GM19324 (cell line): ENCODE data around the gene TACC2.

Experiments used
- ATAC-seq: cut with Tn5 transposase; IDR thresholded peaks from one replicate; pipeline ENCODE4 v1.9.1; 2021; ENCODE audit warnings: mild to moderate bottlenecking, moderate library complexity; ENCODE audit not compliant: unreplicated experiment, low FRiP score

TACC2 gene

DNA sequence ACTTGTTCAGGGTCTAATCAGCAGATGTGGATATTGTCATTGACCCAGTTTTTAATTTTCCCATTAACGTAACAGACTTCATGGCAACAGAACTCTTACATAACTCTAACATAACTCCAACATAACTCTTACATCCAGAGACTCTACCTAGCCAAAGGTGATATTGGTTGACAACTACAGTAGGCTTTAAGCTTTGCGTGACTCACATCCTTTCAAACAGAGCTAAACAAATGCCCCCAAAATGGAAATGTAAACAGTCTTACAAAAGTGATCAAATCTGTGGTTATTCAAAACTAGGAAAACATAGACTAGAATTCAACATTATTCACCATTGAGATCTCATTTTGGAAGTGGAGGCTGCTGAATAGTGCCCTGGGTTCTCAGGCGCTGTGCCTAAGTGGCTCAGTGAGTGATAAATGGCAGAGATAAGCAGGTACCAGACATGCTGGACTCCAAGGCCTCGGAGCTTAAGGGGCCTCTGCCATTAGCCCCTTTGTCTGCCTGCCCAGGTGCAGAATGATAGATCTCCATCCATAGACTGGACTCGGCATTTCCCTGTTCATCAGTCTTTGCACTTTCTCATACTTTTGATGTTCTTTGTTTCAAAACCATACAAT lies 247.8 kb downstream of the TACC2 start:
- no peak for ATAC-seq

DNA sequence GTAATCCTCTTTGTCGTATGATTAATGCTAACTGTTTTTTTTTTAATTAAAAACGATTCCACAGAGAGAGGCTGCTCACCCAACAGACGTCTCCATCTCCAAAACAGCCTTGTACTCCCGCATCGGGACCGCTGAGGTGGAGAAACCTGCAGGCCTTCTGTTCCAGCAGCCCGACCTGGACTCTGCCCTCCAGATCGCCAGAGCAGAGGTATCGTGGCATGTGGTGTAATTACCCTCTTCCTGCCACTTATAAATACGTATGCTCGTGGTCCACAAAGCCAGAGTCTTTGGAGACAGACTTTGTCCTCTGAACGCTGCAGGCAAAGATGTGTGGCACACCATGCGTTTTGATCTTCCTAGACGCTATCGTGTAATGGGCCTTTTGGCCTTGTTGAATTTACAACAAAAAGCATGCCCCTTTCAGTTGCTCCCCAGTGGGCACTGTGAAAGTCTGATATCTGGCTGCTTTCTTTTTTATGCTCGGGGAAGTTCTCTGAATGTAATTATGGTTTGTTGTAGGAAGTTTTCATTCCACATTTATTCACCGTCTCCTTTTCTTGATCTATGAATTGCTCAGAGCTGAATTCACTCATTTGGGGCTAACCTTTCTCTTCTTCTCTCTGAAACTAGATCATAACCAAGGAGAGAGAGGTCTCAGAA lies 248.5 kb downstream of the TACC2 start:
- ATAC-seq, result no peak

DNA sequence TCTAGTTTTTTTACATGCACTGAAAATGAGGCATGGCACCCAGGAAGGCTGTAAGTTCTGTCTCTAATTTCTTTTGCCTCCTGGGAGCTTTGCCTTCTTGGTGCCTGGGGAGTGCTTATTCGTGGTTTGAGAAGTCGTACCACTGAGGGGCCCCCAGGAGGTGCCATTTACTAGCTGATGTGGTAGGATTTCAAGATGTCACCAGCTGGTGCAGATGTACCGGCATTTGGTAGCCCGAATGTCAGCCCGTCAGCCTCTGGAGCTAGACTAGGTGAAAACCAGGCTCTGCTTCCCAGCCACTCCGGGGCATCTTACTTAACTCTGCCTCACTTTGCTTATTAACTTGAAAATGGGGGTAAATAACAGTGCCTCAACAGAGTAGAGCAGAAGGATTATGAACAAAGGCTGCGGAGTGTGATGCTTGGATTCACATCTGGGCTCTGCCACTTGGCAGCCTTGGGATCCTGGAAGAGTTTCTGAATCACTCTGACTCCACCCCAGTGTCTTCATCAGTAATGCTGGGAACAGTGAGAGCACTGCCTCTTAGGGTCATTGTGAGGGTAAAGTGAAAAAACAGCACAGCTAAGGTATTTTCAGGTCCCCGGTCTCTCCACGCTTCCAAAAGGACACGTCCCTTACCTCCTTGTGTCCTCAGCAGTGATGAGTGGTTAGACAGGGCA lies 250.8 kb downstream of the TACC2 start:
- ATAC-seq, result no peak

DNA sequence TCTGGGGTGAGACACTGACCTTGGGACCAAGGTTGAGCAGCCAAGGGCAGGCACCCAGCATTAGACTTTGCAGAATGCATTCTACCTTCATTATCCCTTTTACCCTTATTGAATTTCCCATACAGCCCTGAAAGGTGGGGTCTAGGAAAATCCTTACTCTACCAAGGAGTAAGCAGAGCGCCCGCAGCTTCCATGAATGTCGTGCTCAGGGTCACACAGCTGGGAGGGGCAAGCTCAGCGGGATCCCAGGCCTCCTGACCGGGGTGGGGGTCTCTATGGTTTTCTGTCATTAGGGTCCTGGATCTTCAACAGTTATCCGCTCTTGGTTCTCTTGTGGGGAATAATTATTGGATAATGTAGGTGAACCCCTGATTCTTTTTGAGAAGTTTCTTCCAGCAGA lies 251.4 kb downstream of the TACC2 start:
- ATAC-seq, result no peak

DNA sequence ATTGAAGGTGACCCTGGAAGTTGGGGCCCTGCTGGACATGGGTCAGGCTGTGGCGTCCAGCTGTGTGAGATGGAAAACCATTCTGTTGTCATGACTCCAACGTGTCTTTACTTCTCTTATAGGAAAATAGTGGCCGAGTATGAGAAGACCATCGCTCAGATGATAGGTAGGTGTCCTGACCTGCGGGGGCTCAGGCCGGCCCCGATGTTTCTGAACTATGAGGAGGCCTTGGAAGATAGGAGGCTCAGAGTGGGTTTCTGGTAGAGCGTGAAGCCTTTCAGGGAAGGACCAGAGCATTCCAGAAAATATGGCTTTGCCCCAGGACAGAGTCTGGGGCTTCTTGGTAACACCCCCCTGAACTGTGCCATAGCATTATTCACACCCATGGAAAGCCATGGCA lies 252.9 kb downstream of the TACC2 start:
- ATAC-seq, result no peak

DNA sequence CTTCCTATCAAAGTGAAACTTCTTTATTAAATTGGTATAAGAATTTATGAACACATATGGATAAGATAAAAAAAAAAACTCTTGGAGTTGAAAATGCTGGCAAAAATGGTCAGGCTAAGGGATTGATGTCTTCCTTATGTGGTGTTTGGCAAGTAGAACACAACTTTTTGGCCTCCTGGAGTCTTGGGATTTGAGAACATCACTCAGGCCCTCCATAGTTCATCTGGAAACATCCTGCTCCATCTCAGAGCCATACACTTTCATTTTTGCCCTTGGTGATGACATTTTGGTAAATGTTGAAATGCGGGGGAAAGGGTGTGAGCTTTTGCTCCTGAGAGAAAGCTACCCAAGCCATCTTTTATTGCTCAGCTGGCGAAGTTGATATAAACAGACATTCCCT lies 254.6 kb downstream of the TACC2 start:
- no peak for ATAC-seq

DNA sequence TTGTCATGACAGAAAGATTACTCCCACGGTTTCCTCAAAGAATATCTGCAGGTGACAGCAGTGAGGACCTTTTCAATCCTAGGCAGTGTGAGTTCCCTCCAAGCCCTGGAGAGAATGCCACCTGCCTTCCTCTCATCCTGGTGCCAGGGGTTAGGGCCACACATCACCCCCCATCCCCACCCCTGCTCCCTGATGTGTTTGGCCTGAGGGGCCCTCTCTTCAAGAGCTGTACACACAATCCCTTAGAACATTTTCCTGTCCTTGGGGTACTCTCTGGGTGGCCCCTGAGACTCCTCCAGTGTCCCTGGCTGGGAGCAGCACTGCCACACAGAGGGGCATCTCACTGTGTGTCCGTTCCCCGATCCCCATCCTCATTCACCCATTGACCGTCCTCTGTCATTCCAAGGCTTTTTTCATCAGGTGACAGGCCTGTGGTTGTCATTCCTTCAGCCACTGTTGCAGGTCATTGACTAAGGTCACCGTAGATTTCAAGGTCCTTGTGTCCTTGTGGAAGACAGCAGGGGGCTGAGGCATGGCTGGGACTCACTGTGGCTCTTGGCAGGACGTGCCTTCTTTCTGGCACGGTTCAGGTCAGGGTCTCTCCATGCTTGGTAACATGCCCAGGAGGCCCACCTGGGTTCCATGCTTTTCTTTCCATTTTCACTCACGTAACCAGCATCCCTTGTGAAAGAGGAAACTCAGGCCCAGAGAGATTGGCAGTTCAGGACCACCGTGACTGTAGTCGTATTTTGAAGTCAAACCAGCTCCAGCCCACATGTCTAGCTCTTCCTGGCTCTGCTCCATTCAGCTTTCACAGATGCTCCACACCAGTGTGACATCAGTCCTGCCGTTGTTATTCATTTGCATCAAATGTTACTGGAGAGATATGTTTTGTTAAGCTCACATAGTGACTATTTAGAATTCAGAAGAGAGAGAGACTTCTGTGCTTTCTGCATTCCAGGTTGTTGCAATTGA lies 255.3 kb downstream of the TACC2 start:
- ATAC-seq, result no peak

DNA sequence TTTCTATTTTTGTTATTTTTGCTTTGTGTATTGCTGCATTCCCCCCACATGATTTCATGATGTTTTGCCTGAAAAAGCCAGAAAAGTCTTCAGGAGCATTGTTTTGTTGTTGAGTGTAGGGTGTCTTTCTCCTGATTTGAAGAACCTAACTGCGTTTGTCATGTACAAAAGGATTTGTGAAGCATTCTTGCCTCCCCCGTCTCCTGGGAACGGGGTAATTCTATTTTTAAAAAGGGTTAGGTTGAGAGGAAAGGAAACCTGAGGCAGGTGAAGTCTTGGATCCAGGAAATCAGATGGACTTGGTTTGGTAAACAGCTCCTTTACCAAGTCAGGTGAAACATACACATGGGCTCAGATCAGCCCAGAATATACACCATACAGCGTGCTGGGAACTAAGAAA lies 256.2 kb downstream of the TACC2 start:
- ATAC-seq, result no peak

DNA sequence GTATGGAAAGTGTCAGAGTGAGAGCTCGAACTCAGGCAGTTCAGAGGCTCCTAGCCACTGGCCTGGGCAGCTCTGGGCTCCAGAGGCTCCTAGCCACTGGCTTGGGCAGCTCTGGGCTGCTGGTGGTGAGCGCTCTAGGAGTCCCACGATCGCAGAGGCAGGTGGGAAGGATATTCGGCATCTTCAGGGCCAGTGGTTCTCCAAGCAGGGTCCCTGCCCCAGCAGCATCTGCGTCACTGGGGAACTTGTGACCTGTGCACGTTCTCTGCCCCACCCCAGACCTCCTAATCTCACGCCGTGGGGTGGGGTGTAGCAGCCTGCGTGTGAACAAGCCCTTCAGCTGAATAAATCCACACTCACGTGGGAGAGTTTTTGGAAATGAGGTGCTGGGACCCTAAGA lies 256.9 kb downstream of the TACC2 start:
- ATAC-seq, result no peak

DNA sequence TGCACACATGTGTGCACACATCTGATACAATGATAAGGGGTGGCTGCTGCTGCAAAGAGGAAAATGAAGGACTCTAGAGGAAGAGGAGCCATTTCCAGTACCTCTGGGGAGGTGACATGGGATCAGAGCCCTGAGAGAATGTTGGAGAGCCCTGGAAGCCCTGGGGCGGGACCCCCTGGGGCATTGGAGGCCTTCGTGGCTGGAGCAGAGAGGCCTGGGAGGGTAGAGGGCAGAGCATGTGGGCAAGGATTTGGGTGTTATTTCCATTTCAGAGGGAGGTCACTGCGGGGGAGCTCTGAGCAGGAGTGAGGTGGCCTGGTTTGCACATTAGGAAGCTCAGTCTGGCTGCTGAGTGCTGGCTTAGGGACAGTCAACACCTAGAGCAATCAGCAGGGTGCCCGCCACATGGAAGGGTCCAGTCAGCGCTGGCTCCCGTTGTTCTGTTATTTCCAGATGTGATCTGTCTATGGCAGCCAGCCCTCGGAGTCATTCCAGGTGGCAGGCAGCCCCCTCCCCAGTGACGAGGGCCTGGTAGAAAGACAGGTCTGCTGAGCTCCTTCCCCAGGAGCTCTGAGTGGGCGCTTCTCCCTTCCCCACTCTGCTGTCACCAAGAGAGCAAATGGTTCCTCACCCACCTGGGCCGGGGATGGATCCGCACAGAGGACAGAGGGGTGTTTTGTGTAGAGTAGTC lies 258.0 kb downstream of the TACC2 start:
- no peak for ATAC-seq

DNA sequence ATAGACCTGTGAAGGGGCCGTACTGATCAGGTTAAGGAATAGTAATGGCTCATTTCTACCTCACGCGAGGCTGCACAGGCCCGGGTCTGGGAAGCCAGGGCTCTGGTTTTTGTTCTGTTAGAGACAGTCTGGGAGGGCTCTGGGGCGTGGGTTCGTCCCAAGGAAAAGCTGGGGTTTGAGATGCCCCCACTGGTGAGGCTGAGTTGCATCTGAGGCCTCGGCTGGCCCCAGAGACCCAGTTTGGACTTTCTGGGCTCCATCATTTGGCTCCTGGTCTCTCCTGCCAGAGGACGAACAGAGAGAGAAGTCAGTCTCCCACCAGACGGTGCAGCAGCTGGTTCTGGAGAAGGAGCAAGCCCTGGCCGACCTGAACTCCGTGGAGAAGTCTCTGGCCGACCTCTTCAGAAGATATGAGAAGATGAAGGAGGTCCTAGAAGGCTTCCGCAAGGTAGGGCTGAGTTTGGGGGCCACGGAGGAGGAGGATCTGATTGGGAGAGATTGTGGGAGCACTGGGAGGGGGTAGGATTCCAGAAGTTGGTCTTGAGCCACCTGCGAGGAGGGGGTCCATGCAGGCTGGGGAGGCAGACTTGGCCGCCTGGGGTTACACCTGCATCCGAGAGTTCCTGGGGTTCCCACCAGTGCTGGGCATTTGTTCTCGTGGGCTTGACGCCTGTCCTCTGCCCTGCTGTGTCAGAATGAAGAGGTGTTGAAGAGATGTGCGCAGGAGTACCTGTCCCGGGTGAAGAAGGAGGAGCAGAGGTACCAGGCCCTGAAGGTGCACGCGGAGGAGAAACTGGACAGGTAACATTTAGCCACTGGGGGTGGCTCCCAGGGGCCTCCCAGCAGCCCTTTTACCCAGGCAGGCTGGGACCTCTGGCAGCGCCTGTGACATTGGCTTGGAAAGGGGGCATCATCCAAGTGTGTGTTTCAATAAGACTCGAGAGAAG lies 259.7 kb downstream of the TACC2 start:
- ATAC-seq, result no peak

DNA sequence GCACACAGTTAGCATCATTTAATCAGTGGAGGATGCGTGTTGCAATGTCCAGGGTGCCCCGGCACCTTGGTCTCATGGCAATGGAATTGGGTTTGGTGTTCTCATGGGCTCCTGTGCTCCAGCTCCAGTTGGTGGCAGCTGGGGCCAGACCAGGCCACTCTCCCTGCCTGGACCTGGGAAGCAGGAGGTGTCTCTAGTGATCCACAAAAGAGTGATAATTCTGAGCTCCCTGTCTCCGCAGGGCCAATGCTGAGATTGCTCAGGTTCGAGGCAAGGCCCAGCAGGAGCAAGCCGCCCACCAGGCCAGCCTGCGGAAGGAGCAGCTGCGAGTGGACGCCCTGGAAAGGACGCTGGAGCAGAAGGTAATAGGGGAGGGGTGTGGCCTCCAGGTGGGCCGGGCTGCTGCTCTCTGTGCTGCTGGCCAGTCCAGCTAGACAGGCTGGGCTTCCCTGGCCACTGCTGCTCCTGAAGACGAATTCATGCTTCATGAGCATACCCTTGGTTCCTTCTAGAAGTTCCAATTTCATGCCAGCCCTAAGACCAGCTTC lies 260.4 kb downstream of the TACC2 start:
- no peak for ATAC-seq

DNA sequence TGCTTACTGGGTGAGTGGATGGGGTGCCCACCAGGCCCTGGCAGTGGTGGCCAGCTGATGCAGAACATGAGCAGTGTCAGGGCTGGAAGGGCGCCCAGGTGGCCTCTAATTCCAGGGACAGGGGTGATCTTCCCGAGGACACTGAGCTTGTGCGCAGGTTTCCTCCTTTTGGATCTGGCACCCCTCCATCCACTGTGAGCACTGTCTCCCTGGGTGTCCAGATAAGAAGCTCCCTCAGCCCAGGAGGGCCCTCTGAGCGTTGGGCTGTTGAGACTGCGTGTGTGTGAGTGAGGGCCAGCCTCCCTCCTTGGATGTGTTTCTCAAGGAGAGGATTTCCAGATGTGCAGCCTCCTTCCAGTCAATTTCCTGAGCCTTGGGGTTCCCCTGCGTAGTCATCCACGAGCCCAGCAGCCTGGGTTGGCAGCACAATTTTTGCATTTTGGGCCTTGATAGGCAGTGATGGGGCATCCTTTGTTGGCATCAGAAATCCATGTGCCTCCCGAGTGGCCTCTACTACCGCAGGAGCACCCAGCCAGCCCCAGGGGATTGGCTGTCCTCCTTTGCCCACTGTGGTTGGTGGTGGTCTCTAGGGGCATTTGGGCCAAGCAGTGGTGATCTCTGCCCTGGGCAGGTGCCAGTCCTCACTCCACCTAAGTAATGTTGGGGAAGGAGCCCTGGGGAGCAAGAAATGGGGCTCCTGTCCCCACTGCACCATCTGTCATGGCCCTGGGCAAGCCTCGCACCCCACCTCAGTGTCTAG lies 261.2 kb downstream of the TACC2 start:
- no peak for ATAC-seq

DNA sequence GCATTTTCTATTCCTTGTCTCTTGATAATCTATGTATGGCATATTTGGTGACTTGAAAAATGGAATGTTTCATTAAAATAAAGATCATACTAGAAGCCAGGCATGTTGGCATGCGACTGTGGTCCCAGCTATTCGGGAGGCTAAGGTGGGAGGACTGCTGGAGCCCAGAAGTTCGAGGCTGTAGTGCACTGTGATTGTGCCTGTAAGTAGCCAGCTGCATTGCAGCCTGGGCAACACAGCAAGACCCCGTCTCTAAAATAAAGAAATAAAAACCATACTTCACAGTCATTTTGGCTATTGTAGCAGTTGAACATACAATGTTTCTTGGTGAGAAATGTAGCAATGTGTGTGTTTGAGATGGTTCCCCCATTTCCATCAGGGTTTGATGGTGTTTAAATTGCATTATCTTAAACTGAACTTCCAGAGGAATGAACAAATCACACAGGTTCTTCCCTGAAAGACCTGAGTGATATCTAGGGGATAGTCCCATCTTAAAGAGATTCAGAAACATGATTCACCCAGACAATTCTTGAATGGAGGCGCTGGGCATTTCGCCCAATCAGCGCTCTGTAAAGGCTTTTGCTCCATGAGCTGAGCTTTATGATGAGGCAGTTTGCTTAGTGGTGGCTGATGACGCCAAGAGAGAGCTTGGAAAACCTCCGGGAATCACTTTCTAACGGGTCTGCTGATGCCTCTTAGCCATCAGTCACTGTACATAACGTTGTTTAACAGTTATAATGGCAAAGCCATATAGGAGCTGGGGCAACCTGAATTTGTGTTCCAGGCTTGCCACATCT lies 262.7 kb downstream of the TACC2 start:
- no peak for ATAC-seq

DNA sequence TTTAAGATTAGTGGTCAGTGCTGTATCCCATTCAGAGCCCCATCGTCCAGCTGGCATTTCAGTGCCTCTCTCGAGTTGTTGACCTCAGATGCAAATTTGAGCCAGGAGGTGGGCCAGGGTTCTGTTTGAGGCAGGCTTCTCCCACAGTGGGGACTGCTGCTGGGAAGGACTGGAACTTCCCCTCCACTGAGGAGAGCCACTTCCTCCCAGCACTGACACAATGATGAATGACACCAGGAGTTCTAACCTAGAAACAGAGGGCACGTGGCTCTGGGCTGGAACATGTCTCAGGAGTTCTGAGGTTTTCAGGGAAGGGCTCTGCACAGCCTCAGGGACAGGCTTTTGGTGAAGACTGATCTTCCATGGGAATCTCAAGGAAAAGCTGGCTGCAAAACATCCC lies 263.8 kb downstream of the TACC2 start:
- no peak for ATAC-seq

DNA sequence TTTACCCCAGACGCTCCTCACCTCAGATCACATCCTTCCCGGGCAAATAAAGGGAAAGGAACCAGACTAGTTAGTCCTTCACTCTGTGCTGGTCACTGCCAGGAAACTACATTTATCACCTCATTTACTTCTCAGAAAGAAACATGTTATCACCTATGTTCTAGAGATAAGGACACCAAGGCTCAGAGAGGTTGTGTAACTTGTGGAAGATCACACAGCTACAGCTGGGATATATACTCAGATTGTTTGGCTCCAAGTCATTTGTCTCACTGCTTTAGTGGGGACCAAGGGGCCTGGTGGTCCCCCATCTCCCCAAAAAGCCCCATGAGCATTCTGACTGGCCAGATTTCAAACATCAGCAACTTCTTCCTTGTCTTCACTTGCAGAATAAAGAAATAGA lies 264.6 kb downstream of the TACC2 start:
- ATAC-seq, result no peak

DNA sequence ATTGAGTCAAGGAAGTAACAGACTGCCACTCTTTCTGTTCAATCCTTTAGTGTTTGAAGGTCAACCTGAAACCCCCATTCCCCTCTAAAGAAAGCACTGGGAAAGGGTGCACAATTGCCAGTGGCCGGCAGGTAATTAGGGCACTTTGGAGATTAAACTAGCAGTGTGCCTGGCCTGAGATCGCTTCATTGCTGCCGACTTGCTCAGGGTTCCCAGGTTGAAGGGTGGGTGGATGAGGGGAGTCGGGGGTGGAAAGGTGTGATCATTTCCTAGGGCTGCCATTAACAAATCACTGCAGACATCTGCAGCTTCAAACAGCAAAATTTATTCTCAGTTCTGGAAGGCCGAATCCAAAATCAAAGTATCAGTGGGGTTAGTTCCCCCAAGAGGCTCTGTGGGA lies 265.9 kb downstream of the TACC2 start:
- ATAC-seq, result no peak
